IMR-90 (cell line): ENCODE measurements around the gene PPM1H. TPM values are rescaled to one million over a fixed set of nuclear protein-coding genes. Genes with fewer than 3 reads are reported as not detected.

Experiments
- ATAC-seq: fragments of 200-7000 bp; cut with Tn5 transposase; 2 replicates; pipeline ENCODE4 v1.9.1; 2020; ENCODE audit warnings: low read depth, mild to moderate bottlenecking, moderate library complexity
- BruUV-seq: library from RNA; stranded (reverse); fragments of 400-500 nt; replicated peaks from 2 replicates; lab custom pipeline; 2021; lab: Mats Ljungman, UMichigan
- CTCF ChIA-PET: fragments of 300-600 bp; formaldehyde crosslinking; extraction: SDS; loops from one replicate; lab custom pipeline; 2021; ENCODE audit warnings: antibody characterized with exemption; lab: Yijun Ruan, JAX
- POLR2A ChIA-PET: fragments of 300-600 bp; sonication (Branson Sonifier 250); formaldehyde crosslinking; loops from one replicate; lab custom pipeline; 2022; ENCODE audit warnings: antibody characterized with exemption; ENCODE audit not compliant: unreplicated experiment; lab: Charles Lee
- DNase-seq: peaks from one replicate; pipeline ENCODE4 v3.0.0; 2013
- H2AFZ ChIP-seq: replicated peaks from 2 replicates; pipeline ENCODE3; 2013; ENCODE audit warnings: low read length, mild to moderate bottlenecking; ENCODE audit not compliant: poor library complexity
- H2AK5ac ChIP-seq: 2 replicates; pipeline ENCODE4 v1.6.1; 2013; ENCODE audit warnings: low read depth, low read length, inconsistent platforms
- H2AK9ac ChIP-seq: replicated peaks from 2 replicates; pipeline ENCODE3; 2013; ENCODE audit warnings: mild to moderate bottlenecking, low read depth, low read length, moderate library complexity; ENCODE audit not compliant: poor library complexity
- H2BK120ac ChIP-seq: 2 replicates; pipeline ENCODE4 v1.6.1; 2013; ENCODE audit warnings: low read depth, low read length, inconsistent platforms
- H2BK15ac ChIP-seq: 3 replicates; pipeline ENCODE4 v1.6.1; 2013; ENCODE audit warnings: low read depth, low read length, inconsistent platforms
- H2BK20ac ChIP-seq: 2 replicates; pipeline ENCODE4 v1.6.1; 2013; ENCODE audit warnings: low read depth, mild to moderate bottlenecking, inconsistent platforms, low read length, moderate library complexity
- H2BK5ac ChIP-seq: 2 replicates; pipeline ENCODE4 v1.6.1; 2013; ENCODE audit warnings: mild to moderate bottlenecking, low read depth, low read length, inconsistent platforms; ENCODE audit not compliant: poor library complexity, severe bottlenecking
- H3K14ac ChIP-seq: replicated peaks from 2 replicates; pipeline ENCODE4 v1.6.1; 2013; ENCODE audit warnings: low read depth, low read length, inconsistent platforms
- H3K18ac ChIP-seq: 2 replicates; pipeline ENCODE4 v1.6.1; 2013; ENCODE audit warnings: low read depth, low read length, control low read depth
- H3K23ac ChIP-seq: 2 replicates; pipeline ENCODE4 v1.6.1; 2013; ENCODE audit warnings: low read depth, low read length, inconsistent platforms
- H3K27ac ChIP-seq: 2 replicates; pipeline ENCODE4 v1.5.1; 2013; ENCODE audit warnings: mild to moderate bottlenecking, control low read depth, low read length; ENCODE audit not compliant: insufficient read depth
- H3K27me3 ChIP-seq: 2 replicates; pipeline ENCODE4 v1.6.1; 2013; ENCODE audit warnings: low read length; ENCODE audit not compliant: control insufficient read depth, insufficient read depth
- H3K36me3 ChIP-seq: 2 replicates; pipeline ENCODE4 v1.6.1; 2013; ENCODE audit warnings: low read length, mixed read lengths; ENCODE audit not compliant: control insufficient read depth, insufficient read depth
- H3K4ac ChIP-seq: 2 replicates; pipeline ENCODE4 v1.6.1; 2013; ENCODE audit warnings: low read depth, low read length, inconsistent platforms
- H3K4me1 ChIP-seq: 2 replicates; pipeline ENCODE4 v1.6.1; 2013; ENCODE audit warnings: low read length, mixed read lengths; ENCODE audit not compliant: control insufficient read depth, insufficient read depth
- H3K4me2 ChIP-seq: 2 replicates; pipeline ENCODE4 v1.6.1; 2013; ENCODE audit warnings: low read depth, mild to moderate bottlenecking, control low read depth, low read length, moderate library complexity
- H3K4me3 ChIP-seq: 2 replicates; pipeline ENCODE4 v1.5.1; 2013; ENCODE audit warnings: low read depth, mild to moderate bottlenecking, control low read depth, low read length, moderate library complexity; ENCODE audit not compliant: insufficient read depth
- H3K56ac ChIP-seq: 2 replicates; pipeline ENCODE4 v1.6.1; 2013; ENCODE audit warnings: low read length, inconsistent platforms; ENCODE audit not compliant: insufficient read depth; ENCODE audit errors: extremely low read depth
- H3K79me1 ChIP-seq, 2 experiments: 2 replicates each; pipeline ENCODE4 v1.6.1; 2013; ENCODE audit warnings: low read length in 2 of 2, inconsistent platforms in 1 of 2, low read depth in 1 of 2
- H3K9ac ChIP-seq: 2 replicates; pipeline ENCODE4 v1.6.1; 2013; ENCODE audit warnings: low read depth, low read length, control low read depth
- H3K9me1 ChIP-seq: 2 replicates; pipeline ENCODE4 v1.6.1; 2013; ENCODE audit warnings: low read length, inconsistent platforms; ENCODE audit not compliant: insufficient read depth
- H3K9me3 ChIP-seq: 2 replicates; pipeline ENCODE4 v1.6.1; 2013; ENCODE audit warnings: low read length; ENCODE audit not compliant: control insufficient read depth, insufficient read depth
- H4K20me1 ChIP-seq: 2 replicates; pipeline ENCODE4 v1.6.1; 2013; ENCODE audit warnings: low read length, inconsistent platforms; ENCODE audit not compliant: insufficient read depth
- H4K5ac ChIP-seq: 2 replicates; pipeline ENCODE4 v1.6.1; 2013; ENCODE audit warnings: mild to moderate bottlenecking, low read depth, low read length, control low read depth
- H4K8ac ChIP-seq, 2 experiments: 2 replicates each; pipeline ENCODE4 v1.6.1; 2013; ENCODE audit warnings: low read depth in 2 of 2, low read length in 2 of 2, control low read depth in 1 of 2, inconsistent platforms in 1 of 2
- H4K91ac ChIP-seq: 2 replicates; pipeline ENCODE4 v1.6.1; 2013; ENCODE audit warnings: low read depth, low read length, inconsistent platforms; ENCODE audit not compliant: insufficient read depth
- BHLHE40 ChIP-seq: fragments of 150-350 bp; IDR thresholded peaks from 2 replicates; pipeline ENCODE4 v1.6.1; 2016; ENCODE audit warnings: mild to moderate bottlenecking, low read depth, low read length
- CEBPB ChIP-seq: IDR thresholded peaks from 2 replicates; pipeline ENCODE4 v1.6.1; 2012; ENCODE audit warnings: low read depth, low read length, improper control_type of control experiment
- CHD1 ChIP-seq: IDR thresholded peaks from 2 replicates; pipeline ENCODE4 v1.6.1; 2012; ENCODE audit warnings: low read depth, low read length, improper control_type of control experiment
- ELK1 ChIP-seq: fragments of 150-350 bp; IDR thresholded peaks from 2 replicates; pipeline ENCODE4 v1.6.1; 2016; ENCODE audit warnings: low read depth, mild to moderate bottlenecking, low read length, moderate library complexity, borderline replicate concordance
- FOS ChIP-seq: fragments of 150-350 bp; IDR thresholded peaks from 2 replicates; pipeline ENCODE4 v1.6.1; 2016; ENCODE audit warnings: low read depth, low read length
- MAFK ChIP-seq: IDR thresholded peaks from 2 replicates; pipeline ENCODE4 v1.6.1; 2012; ENCODE audit warnings: low read depth, low read length, improper control_type of control experiment
- MAZ ChIP-seq: IDR thresholded peaks from 2 replicates; pipeline ENCODE4 v1.6.1; 2012; ENCODE audit warnings: low read depth, mild to moderate bottlenecking, low read length, improper control_type of control experiment, moderate library complexity, borderline replicate concordance
- MXI1 ChIP-seq: IDR thresholded peaks from 2 replicates; pipeline ENCODE4 v1.6.1; 2012; ENCODE audit warnings: low read depth, mild to moderate bottlenecking, low read length, moderate library complexity, borderline replicate concordance
- POLR2A ChIP-seq: IDR thresholded peaks from 2 replicates; pipeline ENCODE4 v1.6.1; 2012; ENCODE audit warnings: mild to moderate bottlenecking, low read depth, low read length
- RAD21 ChIP-seq: IDR thresholded peaks from 2 replicates; pipeline ENCODE4 v1.6.1; 2012; ENCODE audit warnings: low read length, improper control_type of control experiment
- RFX5 ChIP-seq: IDR thresholded peaks from 2 replicates; pipeline ENCODE4 v1.8.0; 2012; ENCODE audit warnings: low read depth, mild to moderate bottlenecking, low read length, moderate library complexity
- SMC3 ChIP-seq: fragments of 150-350 bp; IDR thresholded peaks from 2 replicates; pipeline ENCODE4 v1.6.1; 2016; ENCODE audit warnings: low read depth, mild to moderate bottlenecking, antibody characterized with exemption, low read length, moderate library complexity
- USF2 ChIP-seq: fragments of 150-350 bp; IDR thresholded peaks from 2 replicates; pipeline ENCODE4 v1.6.1; 2017; ENCODE audit warnings: mild to moderate bottlenecking, antibody characterized with exemption, low read length, low read depth
- WGBS, 2 experiments: methylation state at CpG; one replicate each; pipeline versions ENCODE4 v1.1.5 to v1.1.7; 2013; ENCODE audit warnings: missing lambda C conversion rate in 2 of 2; ENCODE audit not compliant: insufficient read length in 1 of 2; ENCODE audit errors: extremely low coverage in 2 of 2; 5-methylcytosine and 5-hydroxymethylcytosine counted together
- dilution Hi-C: fragments of 300-500 bp; cut with HindIII; formaldehyde crosslinking; loops from one replicate; pipeline ENCODE4 v1.14.3; 2018; ENCODE audit warnings: low sequenced_read_pairs; ENCODE audit not compliant: unreplicated experiment
- in situ Hi-C: fragments of 300-500 bp; cut with MboI; formaldehyde crosslinking; loops from 3 replicates; pipeline ENCODE4 v1.14.3; 2019; ENCODE audit warnings: low sequenced_read_pairs, inconsistent platforms, mixed read lengths
- intact Hi-C: fragments of 100-400 bp; cut with micrococcal nuclease; formaldehyde crosslinking; loops from 2 replicates; pipeline ENCODE4 v1.10.0; 2022
- polyA plus RNA-seq, 3 experiments: library from polyadenylated mRNA; depleted of rRNA; stranded (reverse); fragments of >200 nt; gene quantifications; 2 replicates each; pipeline ENCODE4 v1.2.3, GENCODE V29; 2012; ENCODE audit warnings: low replicate concordance in 1 of 3
- total RNA-seq: library from RNA; depleted of rRNA; stranded (reverse); fragments of >200 nt; gene quantifications from 2 replicates; pipeline ENCODE4 v1.2.3, GENCODE V29; 2012

The PPM1H gene
- total and polyA plus RNA-seq, 2 of the 4 experiments (the other 2 are of a cell fraction): 0.14 to 0.18 TPM

GRCh38 chr12:62762645-62763044, 172.3 kb downstream of the PPM1H start:
- no peak overlapping the region for H2BK5ac ChIP-seq
- WGBS, 2 experiments: 100% methylated on average over 1 of the region's 3 CpGs; no CpG with 5 or more reads in 1 of the 2 experiments
- no peak overlapping the region for H3K14ac ChIP-seq
- H3K23ac ChIP-seq: no peak overlapping the region
- H3K4me3 ChIP-seq: no peak overlapping the region
- no peak overlapping the region for H3K9ac ChIP-seq
- H3K36me3 ChIP-seq: no peaks in the 10 kb centered on the region
- H2AFZ ChIP-seq: no peak overlapping the region
- H3K9me1 ChIP-seq: peaks cover 3% of the 10 kb centered on the region
- no peak overlapping the region for H3K4ac ChIP-seq
- no peak overlapping the region for H3K4me2 ChIP-seq
- dilution Hi-C loops: no loop called here
- no peak overlapping the region for H2BK15ac ChIP-seq
- H3K9me3 ChIP-seq: no peaks in the 10 kb centered on the region
- no peak overlapping the region for H2AK9ac ChIP-seq
- in situ Hi-C loops: no loop called here
- DNase-seq: no peak
- peaks cover 3% of the 10 kb centered on the region; the same call in 1 of the 2 replicates for H4K20me1 ChIP-seq
- H4K5ac ChIP-seq: no peak overlapping the region
- no peak for ATAC-seq
- H3K18ac ChIP-seq: no peak overlapping the region
- no peak overlapping the region for H3K27ac ChIP-seq
- H4K8ac ChIP-seq: no peak overlapping the region
- intact Hi-C loops: loop anchor here (5.0 kb wide), 1 partner anchor 130 kb away; no protein-coding TSS in a partner anchor
- TF ChIP-seq CEBPB (no peak), RFX5 (no peak), BHLHE40 (no peak), MXI1 (no peak), CHD1 (no peak), MAZ (no peak), MAFK (no peak), RAD21 (no peak), SMC3 (no peak), FOS (no peak), POLR2A (no peak), ELK1 (no peak), USF2 (no peak)
- no peak overlapping the region for H2BK120ac ChIP-seq
- no peak overlapping the region for H2BK20ac ChIP-seq
- peaks cover 52% of the 10 kb centered on the region for H3K27me3 ChIP-seq
- H3K79me1 ChIP-seq: no peaks in the 10 kb centered on the region
- POLR2A ChIA-PET: no interaction called here
- no peak overlapping the region for H4K91ac ChIP-seq
- BruUV-seq: no TSS peak
- H2AK5ac ChIP-seq: no peak overlapping the region
- H3K4me1 ChIP-seq: peaks cover 6% of the 10 kb centered on the region
- CTCF ChIA-PET: interaction anchor here (1.0 kb wide), 1 partner anchor 59 kb away, joined by 3 read pairs; no protein-coding TSS in a partner anchor
- no peak overlapping the region for H3K56ac ChIP-seq
